Uterus (tissue), 2 donors: Measurements from ENCODE around the gene LTK.

ENCODE experiments used
- CTCF ChIP-seq, 4 experiments: fragments of 200-600 bp in 2 of 4; fragments of 450-650 bp in 2 of 4; sonication (generic) in 2 of 4; IDR thresholded peaks; one replicate each; pipeline ENCODE4 v1.5.1; 2016 to 2019; ENCODE audit warnings: antibody characterized with exemption in 4 of 4, mild to moderate bottlenecking in 2 of 4, moderate library complexity in 1 of 4
- POLR2A ChIP-seq, 2 donors: fragments of 450-650 bp; IDR thresholded peaks; one replicate each; pipeline ENCODE4 v1.6.1; 2016; ENCODE audit warnings: antibody characterized with exemption in 2 of 2, mild to moderate bottlenecking in 1 of 2, moderate library complexity in 1 of 2

GRCh38 chr15:41544650-41545015, 31.0 kb upstream of the LTK start:
- no peak for TF ChIP-seq CTCF (IDR thresholded peaks at IDR 0.05)
- no peak for TF ChIP-seq POLR2A (IDR thresholded peaks at IDR 0.05)
